NCI-H2196 treated with DMSO at 0.1 percent for 48 hours (cell line): Measurements from ENCODE around the gene UBE2N.

ENCODE experiments used
- DNase-seq: peaks from one replicate; lab custom pipeline; 2025; ENCODE audit not compliant: unreplicated experiment; lab: John Stamatoyannopoulos, UW

Gene UBE2N

GRCh38 chr12:93361151-93361919 lies 80.4 kb downstream of the UBE2N start:
- DNase-seq, result peak; percentile 77

- no peak for DNase-seq
These were observed 81.1 kb downstream of the UBE2N start for GRCh38 chr12:93360688-93361087.

GRCh38 chr12:93358821-93359220 lies 82.9 kb downstream of the UBE2N start:
- DNase-seq, result no peak

- DNase-seq, result no peak
These were observed 83.7 kb downstream of the UBE2N start for GRCh38 chr12:93358058-93358457.

- no peak for DNase-seq
These were observed 85.5 kb downstream of the UBE2N start for GRCh38 chr12:93356214-93356613.
